Measurements from ENCODE around the gene ZNF383. TPM values are rescaled to one million over a fixed set of nuclear protein-coding genes. Genes with fewer than 3 reads are reported as not detected.

The ZNF383 gene
- total RNA-seq, 1 experiment from 2014 or later = 6.6 TPM

DNA sequence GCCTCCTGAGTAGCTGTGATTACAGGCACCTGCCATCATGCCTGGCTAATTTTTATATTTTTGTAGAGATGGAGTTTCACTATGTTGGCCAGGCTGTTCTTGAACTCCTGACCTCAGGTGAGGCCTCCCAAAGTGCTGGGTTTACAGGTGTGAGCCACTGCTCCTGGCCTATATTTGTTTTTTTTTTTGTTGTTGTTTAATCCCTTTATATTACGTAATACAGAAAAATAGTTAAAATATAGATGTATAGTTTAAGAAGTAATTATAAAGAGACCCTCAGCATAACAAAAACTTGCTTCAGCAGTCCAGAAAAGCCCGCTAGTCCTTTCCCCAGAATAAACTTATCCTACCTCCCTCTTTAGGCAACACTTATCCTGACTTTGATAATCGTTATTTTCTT, 2.4 kb downstream of the ZNF383 start:
- H3K9ac ChIP-seq (ENCODE audit: low read length) = no peak overlapping the region
- H3K4me1 ChIP-seq (ENCODE audit: control insufficient read depth in 1 of 2, insufficient read depth in 2 of 2, low read length in 2 of 2) = peaks cover 4 to 10% of the 10 kb centered on the region in 2 experiments; a peak in 2 of 4 replicates
- intact Hi-C loops (cut with micrococcal nuclease) = no loop called here
- H3K36me3 ChIP-seq (ENCODE audit: control insufficient read depth in 1 of 2, insufficient read depth in 2 of 2, low read length in 2 of 2) = 0 out of 4 replicates have a peak, but pooled peaks cover 0 to 5% of the 10 kb centered on the region in 2 experiments
- ChIA-PET CTCF (no interaction called here), RAD21 (ENCODE audit: low non-redundant PET in 1 of 2, low total read pairs in 2 of 2, uncharacterized antibody in 2 of 2, unreplicated experiment in 2 of 2) (no interaction called here), POLR2A (no interaction called here)
- no peaks in the 10 kb centered on the region for H3K9me2 ChIP-seq (ENCODE audit: insufficient read depth)
- H3K79me2 ChIP-seq (ENCODE audit: insufficient read depth, low read length) = peaks cover 17% of the 10 kb centered on the region
- no peak for ATAC-seq
- no peak overlapping the region for H3K4me2 ChIP-seq (ENCODE audit: low read length)
- no peaks in the 10 kb centered on the region for H4K20me1 ChIP-seq (ENCODE audit: insufficient read depth)
- DNase-seq (ENCODE audit: low read depth, low spot score) = no peak
- H2AFZ ChIP-seq (ENCODE audit: low read depth, low read length, poor library complexity, severe bottlenecking) = no peak overlapping the region
- H3K27me3 ChIP-seq (ENCODE audit: insufficient read depth, low read length) = no peaks in the 10 kb centered on the region
- TF ChIP-seq FOSL1 (IDR thresholded peaks at IDR 0.05; ENCODE audit: low read depth) = no peak
- TF ChIP-seq, protein P1, sequence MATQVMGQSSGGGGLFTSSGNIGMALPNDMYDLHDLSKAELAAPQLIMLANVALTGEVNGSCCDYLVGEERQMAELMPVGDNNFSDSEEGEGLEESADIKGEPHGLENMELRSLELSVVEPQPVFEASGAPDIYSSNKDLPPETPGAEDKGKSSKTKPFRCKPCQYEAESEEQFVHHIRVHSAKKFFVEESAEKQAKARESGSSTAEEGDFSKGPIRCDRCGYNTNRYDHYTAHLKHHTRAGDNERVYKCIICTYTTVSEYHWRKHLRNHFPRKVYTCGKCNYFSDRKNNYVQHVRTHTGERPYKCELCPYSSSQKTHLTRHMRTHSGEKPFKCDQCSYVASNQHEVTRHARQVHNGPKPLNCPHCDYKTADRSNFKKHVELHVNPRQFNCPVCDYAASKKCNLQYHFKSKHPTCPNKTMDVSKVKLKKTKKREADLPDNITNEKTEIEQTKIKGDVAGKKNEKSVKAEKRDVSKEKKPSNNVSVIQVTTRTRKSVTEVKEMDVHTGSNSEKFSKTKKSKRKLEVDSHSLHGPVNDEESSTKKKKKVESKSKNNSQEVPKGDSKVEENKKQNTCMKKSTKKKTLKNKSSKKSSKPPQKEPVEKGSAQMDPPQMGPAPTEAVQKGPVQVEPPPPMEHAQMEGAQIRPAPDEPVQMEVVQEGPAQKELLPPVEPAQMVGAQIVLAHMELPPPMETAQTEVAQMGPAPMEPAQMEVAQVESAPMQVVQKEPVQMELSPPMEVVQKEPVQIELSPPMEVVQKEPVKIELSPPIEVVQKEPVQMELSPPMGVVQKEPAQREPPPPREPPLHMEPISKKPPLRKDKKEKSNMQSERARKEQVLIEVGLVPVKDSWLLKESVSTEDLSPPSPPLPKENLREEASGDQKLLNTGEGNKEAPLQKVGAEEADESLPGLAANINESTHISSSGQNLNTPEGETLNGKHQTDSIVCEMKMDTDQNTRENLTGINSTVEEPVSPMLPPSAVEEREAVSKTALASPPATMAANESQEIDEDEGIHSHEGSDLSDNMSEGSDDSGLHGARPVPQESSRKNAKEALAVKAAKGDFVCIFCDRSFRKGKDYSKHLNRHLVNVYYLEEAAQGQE (IDR thresholded peaks at IDR 0.05; ENCODE audit: low read depth) = no peak
- TF ChIP-seq, protein P2, sequence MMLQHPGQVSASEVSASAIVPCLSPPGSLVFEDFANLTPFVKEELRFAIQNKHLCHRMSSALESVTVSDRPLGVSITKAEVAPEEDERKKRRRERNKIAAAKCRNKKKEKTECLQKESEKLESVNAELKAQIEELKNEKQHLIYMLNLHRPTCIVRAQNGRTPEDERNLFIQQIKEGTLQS (IDR thresholded peaks at IDR 0.05) = no peak
- TF ChIP-seq SP1 (IDR thresholded peaks at IDR 0.05; ENCODE audit: low read depth) = no peak
- no peak for TF ChIP-seq ZFX (IDR thresholded peaks at IDR 0.05)
- no peak for TF ChIP-seq TCF7L2 (IDR thresholded peaks at IDR 0.05; ENCODE audit: borderline replicate concordance, extremely low read depth, insufficient read depth, insufficient read length)
- TF ChIP-seq EZH2phosphoT487 (IDR thresholded peaks at IDR 0.05; ENCODE audit: borderline replicate concordance) = no peak
- TF ChIP-seq POLR2AphosphoS5 (IDR thresholded peaks at IDR 0.05; ENCODE audit: low read depth, low read length) = no peak
- TF ChIP-seq, protein P3, sequence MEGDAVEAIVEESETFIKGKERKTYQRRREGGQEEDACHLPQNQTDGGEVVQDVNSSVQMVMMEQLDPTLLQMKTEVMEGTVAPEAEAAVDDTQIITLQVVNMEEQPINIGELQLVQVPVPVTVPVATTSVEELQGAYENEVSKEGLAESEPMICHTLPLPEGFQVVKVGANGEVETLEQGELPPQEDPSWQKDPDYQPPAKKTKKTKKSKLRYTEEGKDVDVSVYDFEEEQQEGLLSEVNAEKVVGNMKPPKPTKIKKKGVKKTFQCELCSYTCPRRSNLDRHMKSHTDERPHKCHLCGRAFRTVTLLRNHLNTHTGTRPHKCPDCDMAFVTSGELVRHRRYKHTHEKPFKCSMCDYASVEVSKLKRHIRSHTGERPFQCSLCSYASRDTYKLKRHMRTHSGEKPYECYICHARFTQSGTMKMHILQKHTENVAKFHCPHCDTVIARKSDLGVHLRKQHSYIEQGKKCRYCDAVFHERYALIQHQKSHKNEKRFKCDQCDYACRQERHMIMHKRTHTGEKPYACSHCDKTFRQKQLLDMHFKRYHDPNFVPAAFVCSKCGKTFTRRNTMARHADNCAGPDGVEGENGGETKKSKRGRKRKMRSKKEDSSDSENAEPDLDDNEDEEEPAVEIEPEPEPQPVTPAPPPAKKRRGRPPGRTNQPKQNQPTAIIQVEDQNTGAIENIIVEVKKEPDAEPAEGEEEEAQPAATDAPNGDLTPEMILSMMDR (IDR thresholded peaks at IDR 0.05 in 2 of 3, conservative IDR thresholded peaks at IDR 0.05 in 1 of 3; ENCODE audit: borderline replicate concordance in 1 of 3, insufficient read depth in 1 of 3, low read depth in 2 of 3, low read length in 2 of 3) = no peak
- TF ChIP-seq EZH2 (IDR thresholded peaks at IDR 0.05) = no peak
- H3K27ac ChIP-seq (ENCODE audit: low read depth, low read length) = no peak overlapping the region
- no peak overlapping the region for H3K4me3 ChIP-seq (replicated peaks in 1 of 2; ENCODE audit: low read depth in 1 of 2, low read length in 2 of 2)
- BruUV-seq (replicated peaks) = no TSS peak
- no peaks in the 10 kb centered on the region; a peak in 1 of 4 replicates for H3K9me3 ChIP-seq (ENCODE audit: control insufficient read depth in 1 of 2, insufficient read depth in 1 of 2, low read depth in 1 of 2, low read length in 2 of 2)

All from HCT116 (cell line).